ENCODE measurements around the gene ATP2A3.

ATP2A3 gene

DNA sequence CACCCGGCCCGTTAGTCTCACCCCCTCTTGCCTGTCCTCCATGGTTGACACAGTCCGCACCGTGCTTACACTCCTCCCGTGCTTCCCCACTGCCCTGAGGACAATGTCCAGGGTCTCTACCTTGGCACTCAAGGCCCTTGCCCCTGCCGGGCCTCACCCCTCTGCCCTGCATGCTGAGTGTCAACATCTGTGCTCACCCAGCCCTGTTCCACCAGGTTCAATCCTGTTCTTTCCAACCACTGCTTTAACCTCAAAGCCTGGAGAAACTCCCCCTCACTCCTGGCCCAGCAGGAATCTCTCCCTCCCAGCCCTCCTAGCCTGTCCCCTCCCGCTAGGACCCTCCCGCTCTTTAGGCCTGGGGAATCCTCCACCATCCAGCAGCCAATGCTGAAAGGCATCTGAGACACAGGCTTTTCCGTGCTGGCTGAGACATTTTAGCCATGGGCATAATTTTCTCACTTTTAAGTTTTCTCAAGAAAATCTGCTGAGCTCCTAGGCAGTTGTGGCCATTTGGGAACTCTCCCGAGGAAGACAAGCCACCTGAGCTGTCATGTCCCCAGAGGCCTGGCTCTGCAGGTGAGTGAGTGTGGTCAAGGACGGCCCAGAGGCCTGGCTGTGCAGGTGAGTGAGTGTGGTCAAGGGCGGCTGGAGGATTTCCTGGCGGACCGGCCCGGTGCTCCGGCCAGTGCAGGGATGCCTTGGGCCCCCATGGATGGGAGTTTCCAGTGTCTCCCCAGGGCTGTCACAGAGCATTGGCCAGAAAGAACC lies 37.2 kb downstream of the ATP2A3 start:
- no peak for DNase-seq (ENCODE audit: low read depth)

- DNase-seq (ENCODE audit: low read depth) = no peak
These were observed 38.4 kb downstream of the ATP2A3 start for GRCh38 chr17:3925684-3926485.

DNA sequence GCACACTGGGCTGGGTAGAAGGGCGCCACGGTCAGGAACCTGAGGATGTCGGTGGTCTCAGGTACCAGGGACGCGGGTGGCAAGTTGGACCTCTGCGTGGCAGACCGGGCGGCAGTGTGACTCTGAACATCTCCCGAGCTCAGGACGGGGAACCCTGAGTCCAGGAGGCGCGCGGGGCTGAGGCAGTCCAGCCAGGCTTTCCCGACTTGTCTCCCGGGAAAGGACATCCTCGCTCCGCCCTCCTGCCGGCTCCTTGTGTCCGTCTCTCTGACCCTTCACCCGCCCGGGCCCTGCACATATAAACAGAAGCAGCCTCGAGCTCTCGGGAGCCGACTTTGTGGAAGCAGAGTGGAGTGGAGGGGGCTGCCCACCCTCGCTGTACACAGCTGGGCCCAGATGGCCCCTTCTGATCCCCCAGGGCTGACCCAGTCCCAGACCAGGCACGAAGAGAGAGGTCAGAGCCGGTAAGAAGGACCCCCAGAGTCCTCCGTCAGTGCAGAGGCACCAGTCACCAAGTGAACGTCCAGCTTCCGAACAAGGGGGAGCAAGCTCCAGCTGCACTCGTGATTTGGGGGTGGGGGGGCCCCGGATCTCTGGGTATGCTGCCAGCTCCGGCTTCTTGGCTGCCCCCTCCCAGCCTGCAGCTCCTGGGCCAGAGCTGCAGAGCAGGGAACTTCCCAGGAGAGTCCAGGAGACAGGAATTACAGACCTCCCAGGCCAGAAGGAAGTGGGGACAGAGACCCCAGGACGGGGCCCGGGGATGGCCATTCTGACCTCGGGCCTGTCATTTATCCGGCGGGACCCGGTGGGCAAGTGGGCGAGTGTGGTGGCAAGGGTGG lies 39.5 kb downstream of the ATP2A3 start:
- DNase-seq (ENCODE audit: low read depth) = no peak

- DNase-seq (ENCODE audit: low read depth) = no peak
These were observed 40.6 kb downstream of the ATP2A3 start for GRCh38 chr17:3923466-3924190.

DNA sequence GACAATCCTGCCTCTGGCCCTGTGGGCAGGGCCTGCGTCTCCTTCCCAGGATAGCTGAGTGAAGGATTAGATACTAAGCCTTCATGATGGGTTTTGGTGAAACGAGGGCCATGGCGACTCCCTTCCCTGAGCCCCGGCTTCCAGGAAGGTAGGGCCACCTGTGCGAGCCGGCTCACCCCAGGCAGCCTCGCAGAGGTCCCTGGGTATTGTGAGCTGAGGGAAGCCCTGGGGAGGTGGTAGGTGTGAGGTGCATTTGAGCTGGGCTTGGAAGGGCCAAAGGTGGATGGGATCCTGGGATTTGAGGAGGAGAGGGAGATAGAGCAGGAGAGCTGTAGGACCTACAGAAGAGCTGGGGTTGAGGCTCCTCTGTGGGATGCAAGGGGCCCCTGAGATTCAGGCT lies 41.5 kb downstream of the ATP2A3 start:
- DNase-seq (ENCODE audit: low read depth) = no peak

GRCh38 chr17:3921502-3922319 lies 42.5 kb downstream of the ATP2A3 start:
- DNase-seq (ENCODE audit: low read depth) = no peak

GRCh38 chr17:3921006-3921405 lies 43.2 kb downstream of the ATP2A3 start:
- DNase-seq (ENCODE audit: low read depth) = no peak

DNA sequence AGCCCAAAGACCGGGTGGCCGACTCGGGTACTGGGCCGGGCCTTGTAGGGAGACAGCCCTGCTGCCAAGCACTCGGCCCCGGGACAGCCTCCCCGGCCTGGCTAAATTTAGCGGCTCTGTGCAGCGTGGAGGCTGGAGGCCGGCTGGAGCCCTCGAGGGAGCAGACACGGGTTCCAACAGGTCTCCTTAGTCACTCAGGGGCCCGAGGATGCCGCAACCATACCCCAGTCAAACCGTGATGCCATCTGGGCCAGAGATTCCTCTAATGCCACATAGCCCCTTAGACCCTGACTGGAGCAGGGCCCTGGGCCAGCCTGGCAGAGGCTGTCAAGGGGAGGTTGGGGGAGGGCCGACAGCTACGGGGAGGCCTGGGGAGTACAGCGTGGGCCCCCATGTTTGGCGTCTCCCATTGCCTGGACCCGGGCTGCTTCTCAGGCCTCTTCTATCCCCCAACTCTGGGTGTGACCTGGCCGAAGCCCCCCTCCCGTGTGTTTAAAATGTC lies 45.1 kb downstream of the ATP2A3 start:
- DNase-seq (ENCODE audit: low read depth) = no peak

DNA sequence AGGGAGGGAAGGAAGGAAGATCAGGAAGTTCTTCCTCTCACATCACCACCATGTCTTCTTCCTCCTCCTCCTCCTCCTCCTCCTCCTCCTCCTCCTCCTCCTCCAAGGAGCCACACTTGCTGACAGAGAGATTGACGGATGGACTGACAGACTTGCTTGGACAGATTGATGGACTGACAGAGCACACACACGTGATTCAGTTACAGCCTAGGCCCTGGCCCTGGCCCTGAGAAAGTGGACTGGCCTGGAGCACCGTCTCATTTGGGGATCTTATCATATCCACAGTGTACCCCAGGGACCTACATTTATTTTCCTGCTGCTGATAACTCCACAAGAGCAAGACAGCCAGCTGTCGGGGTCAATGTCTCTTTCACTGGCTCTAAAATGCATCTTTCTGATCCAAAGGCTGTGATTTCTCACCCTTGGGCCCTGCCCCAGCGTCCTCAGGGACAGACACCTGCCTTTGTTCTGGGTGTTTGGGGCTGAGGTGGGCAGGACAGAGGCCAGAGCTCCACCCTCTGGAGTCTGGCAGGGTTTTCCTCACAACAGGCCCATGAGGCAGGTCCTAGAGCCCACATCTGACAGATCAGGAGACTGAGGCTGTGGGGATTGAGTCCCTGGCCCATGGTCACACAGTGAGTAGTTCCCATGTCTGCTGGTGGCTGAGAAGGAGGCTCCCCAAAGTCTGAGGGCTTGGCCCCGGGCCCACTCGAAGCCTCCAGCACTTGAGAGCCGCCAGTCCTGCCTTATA lies 45.7 kb downstream of the ATP2A3 start:
- DNase-seq (ENCODE audit: low read depth) = no peak

GRCh38 chr17:3917391-3917931 lies 46.8 kb downstream of the ATP2A3 start:
- no peak for DNase-seq (ENCODE audit: low read depth)

GRCh38 chr17:3916825-3917224 lies 47.4 kb downstream of the ATP2A3 start:
- DNase-seq (ENCODE audit: low read depth) = no peak

DNA sequence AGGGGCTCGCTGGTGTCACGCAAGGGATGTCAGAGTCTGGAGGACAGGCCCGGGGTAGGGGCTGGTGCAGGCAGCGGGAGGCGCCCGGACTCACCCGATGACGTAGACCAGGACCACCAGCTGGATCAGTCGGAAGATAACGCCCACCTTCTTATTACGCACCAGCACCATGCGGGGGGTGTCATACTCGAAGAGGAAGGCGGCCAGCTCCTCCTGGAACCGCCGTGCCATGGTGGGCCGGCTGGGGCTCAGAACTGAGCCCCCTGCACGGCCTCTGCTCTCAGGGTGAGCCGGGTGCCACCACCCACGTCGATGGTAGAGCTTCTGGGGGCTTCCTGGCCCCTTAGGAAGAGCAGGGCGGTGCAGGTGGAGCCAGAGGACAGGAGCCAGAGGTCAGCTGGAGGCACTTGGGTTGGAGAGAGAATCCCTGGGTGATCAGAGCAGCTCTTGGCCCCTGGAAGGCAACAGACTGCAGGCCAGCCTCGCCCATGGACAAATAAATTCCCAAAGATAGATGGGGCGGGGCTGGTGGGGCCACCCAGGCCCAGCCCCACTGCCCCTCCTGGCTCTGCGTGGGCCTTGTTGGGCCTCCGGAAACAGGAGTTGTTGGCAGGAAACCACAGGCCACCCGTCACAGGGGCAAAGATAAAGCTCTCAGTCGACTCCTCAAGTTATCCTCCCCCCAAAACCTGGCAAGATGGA lies 48.1 kb downstream of the ATP2A3 start, which contains the start of gene P2RX1:
Gene P2RX1, minus strand, starts transcription at position 471 of the 702 bp plus-strand sequence. Its CDS starts 240 bp downstream, at position 231.
- no peak for DNase-seq (ENCODE audit: low read depth)

- DNase-seq (ENCODE audit: low read depth) = no peak
These were observed 48.6 kb downstream of the ATP2A3 start for GRCh38 chr17:3915581-3915994.

DNA sequence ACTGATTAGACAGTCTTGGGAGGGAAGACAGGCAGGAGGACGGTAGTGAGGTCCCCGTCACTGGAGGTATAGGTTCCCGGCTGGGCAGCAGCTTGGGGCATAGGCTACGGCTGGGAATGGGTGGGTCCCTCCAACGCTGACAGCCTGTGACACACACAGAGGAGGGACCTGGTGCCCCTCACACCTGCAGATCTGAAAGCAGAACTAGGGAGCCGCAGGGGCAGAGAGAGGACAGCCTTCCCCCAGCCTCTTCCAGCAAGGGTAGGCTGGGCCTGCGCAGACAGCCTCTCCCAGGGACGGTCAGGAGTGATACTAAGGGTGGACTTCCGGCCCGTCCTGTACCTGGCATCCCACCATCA lies 49.9 kb downstream of the ATP2A3 start:
- no peak for DNase-seq (ENCODE audit: low read depth)

DNA sequence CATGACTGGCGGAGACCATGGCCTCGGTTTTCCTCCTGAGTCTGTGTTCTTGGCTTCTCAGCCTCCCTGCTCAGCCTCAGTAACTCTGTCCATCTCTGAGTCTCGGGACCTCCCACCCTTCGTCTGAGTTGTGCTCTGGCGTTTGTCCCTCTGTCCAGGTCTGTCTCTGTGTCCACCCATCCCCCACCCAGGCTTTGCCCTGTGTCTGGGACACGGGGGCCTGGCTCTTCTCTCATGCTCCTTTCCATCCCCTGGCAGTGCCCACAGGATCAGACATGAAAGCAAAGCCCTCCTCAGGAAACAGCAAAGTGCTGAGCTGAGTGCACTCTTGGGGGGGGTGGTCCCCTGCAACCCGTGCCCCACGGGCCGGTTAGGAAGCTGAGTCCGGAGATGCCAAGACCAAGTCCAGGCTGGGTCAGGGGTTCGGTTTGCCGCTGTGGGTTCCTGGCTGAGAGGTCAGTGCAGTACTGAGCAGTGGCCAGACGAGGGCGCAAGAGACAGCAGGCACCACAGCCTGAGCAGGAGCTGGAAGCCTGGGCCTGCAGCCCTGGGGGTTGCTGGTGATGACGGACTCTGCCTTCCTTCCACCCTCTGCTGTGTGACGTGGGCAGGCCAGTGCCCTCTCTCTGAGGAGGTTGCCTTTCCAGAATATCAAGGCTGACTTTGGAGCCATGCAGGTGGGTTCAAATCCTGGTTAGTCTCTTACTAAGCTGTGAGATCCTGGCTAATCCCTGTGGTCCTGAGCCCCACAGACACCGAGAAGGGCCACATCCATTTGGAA lies 50.5 kb downstream of the ATP2A3 start:
- DNase-seq (ENCODE audit: low read depth) = peak; percentile 59

GRCh38 chr17:3912827-3913226 lies 51.4 kb downstream of the ATP2A3 start:
- no peak for DNase-seq (ENCODE audit: low read depth)

GRCh38 chr17:3911271-3912053 lies 52.8 kb downstream of the ATP2A3 start:
- peak; percentile 33 for DNase-seq (ENCODE audit: low read depth)

All from stimulated activated CD8-positive, alpha-beta memory T cell treated with anti-CD3 and anti-CD28 coated beads, Interleukin-12 subunit alpha, Interleukin-12 subunit beta, amount 100 ng/mL, for 4 hours (primary cell).